Activated T-helper 17 cell treated with anti-CD3 and anti-CD28 coated beads, Interleukin-2, amount 50 U/mL, for 72 hours (primary cell): Measurements from ENCODE around the gene ANTXR1. TPM values are rescaled to one million over a fixed set of nuclear protein-coding genes. Genes with fewer than 3 reads are reported as not detected.
A peak's percentile ranks its signal among the peaks of the same experiment; 100 is the strongest.

Experiments
- ATAC-seq: fragments of 150-1000 bp; cut with Tn5 transposase; replicated peaks from 2 replicates; pipeline ENCODE4 v1.10.0; 2021; ENCODE audit warnings: mild to moderate bottlenecking, moderate library complexity
- H3K27ac Mint-ChIP-seq: one replicate; pipeline ENCODE4 v1.8.0; 2022; ENCODE audit warnings: mixed read lengths
- H3K27me3 Mint-ChIP-seq: one replicate; pipeline ENCODE4 v1.8.0; 2022; ENCODE audit warnings: mixed read lengths
- H3K36me3 Mint-ChIP-seq: one replicate; pipeline ENCODE4 v1.8.0; 2022; ENCODE audit warnings: low read depth, mild to moderate bottlenecking, mixed read lengths
- H3K4me1 Mint-ChIP-seq: one replicate; pipeline ENCODE4 v1.8.0; 2022; ENCODE audit warnings: mixed read lengths
- H3K4me3 Mint-ChIP-seq: one replicate; pipeline ENCODE4 v1.8.0; 2022; ENCODE audit warnings: mild to moderate bottlenecking, mixed read lengths
- H3K9me3 Mint-ChIP-seq: one replicate; pipeline ENCODE4 v1.8.0; 2022; ENCODE audit warnings: mixed read lengths
- total RNA-seq, 2 donors: library from RNA; stranded (reverse); gene quantifications; one replicate each; pipeline ENCODE4 v1.2.3, GENCODE V29; 2022

The ANTXR1 gene
- total RNA-seq, 2 donors from 2014 or later = 0.11 TPM; not detected in 1

- Mint-ChIP-seq H3K27ac (no peak overlapping the region), H3K36me3 (no peaks in the 10 kb centered on the region), H3K4me1 (peaks cover 11% of the 10 kb centered on the region), H3K27me3 (peaks cover 62% of the 10 kb centered on the region), H3K4me3 (no peak overlapping the region), H3K9me3 (no peaks in the 10 kb centered on the region)
- no peak for ATAC-seq
Measured at GRCh38 chr2:69017080-69017479, 4.1 kb downstream of the ANTXR1 start.

- H3K4me1 Mint-ChIP-seq = peaks cover 6% of the 10 kb centered on the region
- no peak overlapping the region for H3K4me3 Mint-ChIP-seq
- ATAC-seq = no peak
- H3K27me3 Mint-ChIP-seq = peaks cover 56% of the 10 kb centered on the region
- H3K36me3 Mint-ChIP-seq = no peaks in the 10 kb centered on the region
- H3K27ac Mint-ChIP-seq = no peak overlapping the region
- H3K9me3 Mint-ChIP-seq = no peaks in the 10 kb centered on the region
Measured at GRCh38 chr2:69017835-69018234, 4.9 kb downstream of the ANTXR1 start.

- Mint-ChIP-seq H3K36me3 (no peaks in the 10 kb centered on the region), H3K27ac (no peak overlapping the region), H3K9me3 (no peaks in the 10 kb centered on the region), H3K27me3 (peaks cover 55% of the 10 kb centered on the region), H3K4me3 (no peak overlapping the region), H3K4me1 (peaks cover 5% of the 10 kb centered on the region)
- no peak for ATAC-seq
Measured at GRCh38 chr2:69018678-69019095, 5.7 kb downstream of the ANTXR1 start.

- no peaks in the 10 kb centered on the region for H3K9me3 Mint-ChIP-seq
- no peak overlapping the region for H3K27ac Mint-ChIP-seq
- no peak for ATAC-seq
- H3K27me3 Mint-ChIP-seq = peaks cover 41% of the 10 kb centered on the region
- no peaks in the 10 kb centered on the region for H3K4me1 Mint-ChIP-seq
- no peak overlapping the region for H3K4me3 Mint-ChIP-seq
- H3K36me3 Mint-ChIP-seq = no peaks in the 10 kb centered on the region
Measured at GRCh38 chr2:69020496-69021426, 7.8 kb downstream of the ANTXR1 start.

GRCh38 chr2:69021727-69022126, 8.7 kb downstream of the ANTXR1 start:
- Mint-ChIP-seq H3K27me3 (peaks cover 45% of the 10 kb centered on the region), H3K4me3 (no peak overlapping the region), H3K4me1 (no peaks in the 10 kb centered on the region), H3K36me3 (no peaks in the 10 kb centered on the region), H3K27ac (no peak overlapping the region), H3K9me3 (no peaks in the 10 kb centered on the region)
- no peak for ATAC-seq

- no peak for ATAC-seq
- H3K9me3 Mint-ChIP-seq = no peaks in the 10 kb centered on the region
- no peak overlapping the region for H3K4me3 Mint-ChIP-seq
- H3K27ac Mint-ChIP-seq = no peak overlapping the region
- H3K36me3 Mint-ChIP-seq = no peaks in the 10 kb centered on the region
- H3K27me3 Mint-ChIP-seq = peaks cover 41% of the 10 kb centered on the region
- no peaks in the 10 kb centered on the region for H3K4me1 Mint-ChIP-seq
Measured at GRCh38 chr2:69022548-69022947, 9.6 kb downstream of the ANTXR1 start.

GRCh38 chr2:69023236-69023635, 10.3 kb downstream of the ANTXR1 start:
- no peaks in the 10 kb centered on the region for H3K4me1 Mint-ChIP-seq
- H3K27ac Mint-ChIP-seq = no peak overlapping the region
- no peak for ATAC-seq
- no peaks in the 10 kb centered on the region for H3K36me3 Mint-ChIP-seq
- H3K4me3 Mint-ChIP-seq = no peak overlapping the region
- peaks cover 37% of the 10 kb centered on the region for H3K27me3 Mint-ChIP-seq
- no peaks in the 10 kb centered on the region for H3K9me3 Mint-ChIP-seq

- H3K27me3 Mint-ChIP-seq = peaks cover 19% of the 10 kb centered on the region
- H3K4me1 Mint-ChIP-seq = no peaks in the 10 kb centered on the region
- no peak overlapping the region for H3K4me3 Mint-ChIP-seq
- no peaks in the 10 kb centered on the region for H3K36me3 Mint-ChIP-seq
- no peaks in the 10 kb centered on the region for H3K9me3 Mint-ChIP-seq
- no peak overlapping the region for H3K27ac Mint-ChIP-seq
- ATAC-seq = peak; percentile 50
Measured at GRCh38 chr2:69026026-69026425, 13.0 kb downstream of the ANTXR1 start.

GRCh38 chr2:69026691-69027459, 13.9 kb downstream of the ANTXR1 start:
- H3K4me1 Mint-ChIP-seq = no peaks in the 10 kb centered on the region
- no peak overlapping the region for H3K4me3 Mint-ChIP-seq
- H3K36me3 Mint-ChIP-seq = no peaks in the 10 kb centered on the region
- H3K27me3 Mint-ChIP-seq = peaks cover 15% of the 10 kb centered on the region
- no peak for ATAC-seq
- no peaks in the 10 kb centered on the region for H3K9me3 Mint-ChIP-seq
- no peak overlapping the region for H3K27ac Mint-ChIP-seq

GRCh38 chr2:69030800-69031428, 17.9 kb downstream of the ANTXR1 start:
- peaks cover 39% of the 10 kb centered on the region for H3K27me3 Mint-ChIP-seq
- H3K4me1 Mint-ChIP-seq = no peaks in the 10 kb centered on the region
- H3K9me3 Mint-ChIP-seq = no peaks in the 10 kb centered on the region
- no peaks in the 10 kb centered on the region for H3K36me3 Mint-ChIP-seq
- no peak overlapping the region for H3K27ac Mint-ChIP-seq
- no peak overlapping the region for H3K4me3 Mint-ChIP-seq
- ATAC-seq = no peak

- Mint-ChIP-seq H3K4me3 (no peak overlapping the region), H3K27ac (no peak overlapping the region), H3K4me1 (no peaks in the 10 kb centered on the region), H3K9me3 (no peaks in the 10 kb centered on the region), H3K36me3 (no peaks in the 10 kb centered on the region), H3K27me3 (peaks cover 37% of the 10 kb centered on the region)
- ATAC-seq = no peak
Measured at GRCh38 chr2:69031466-69031865, 18.5 kb downstream of the ANTXR1 start.

- ATAC-seq = no peak
- peaks cover 33% of the 10 kb centered on the region for H3K27me3 Mint-ChIP-seq
- H3K27ac Mint-ChIP-seq = no peak overlapping the region
- no peaks in the 10 kb centered on the region for H3K36me3 Mint-ChIP-seq
- no peaks in the 10 kb centered on the region for H3K4me1 Mint-ChIP-seq
- H3K9me3 Mint-ChIP-seq = no peaks in the 10 kb centered on the region
- no peak overlapping the region for H3K4me3 Mint-ChIP-seq
Measured at GRCh38 chr2:69032336-69032735, 19.4 kb downstream of the ANTXR1 start.

GRCh38 chr2:69033461-69034095, 20.6 kb downstream of the ANTXR1 start:
- H3K36me3 Mint-ChIP-seq = no peaks in the 10 kb centered on the region
- no peak overlapping the region for H3K27ac Mint-ChIP-seq
- peaks cover 36% of the 10 kb centered on the region for H3K27me3 Mint-ChIP-seq
- H3K4me3 Mint-ChIP-seq = no peak overlapping the region
- H3K9me3 Mint-ChIP-seq = no peaks in the 10 kb centered on the region
- H3K4me1 Mint-ChIP-seq = no peaks in the 10 kb centered on the region
- no peak for ATAC-seq

- H3K9me3 Mint-ChIP-seq = no peaks in the 10 kb centered on the region
- no peak overlapping the region for H3K4me3 Mint-ChIP-seq
- H3K27me3 Mint-ChIP-seq = peaks cover 36% of the 10 kb centered on the region
- no peaks in the 10 kb centered on the region for H3K36me3 Mint-ChIP-seq
- H3K27ac Mint-ChIP-seq = no peak overlapping the region
- H3K4me1 Mint-ChIP-seq = no peaks in the 10 kb centered on the region
- no peak for ATAC-seq
Measured at GRCh38 chr2:69034122-69034521, 21.1 kb downstream of the ANTXR1 start.
